ENCODE results near the gene RUSC2. TPM values are rescaled to one million over a fixed set of nuclear protein-coding genes. Genes with fewer than 3 reads are reported as not detected.
A peak's percentile ranks its signal among the peaks of the same experiment; 100 is the strongest.
"Not testable (repeated sequence)": the region's sequence is repeated elsewhere in the genome, so short reads cannot be mapped to it uniquely, and the experiment has no call there.

The RUSC2 gene
- total RNA-seq, 1 donor from 2014 or later = 116 TPM

DNA sequence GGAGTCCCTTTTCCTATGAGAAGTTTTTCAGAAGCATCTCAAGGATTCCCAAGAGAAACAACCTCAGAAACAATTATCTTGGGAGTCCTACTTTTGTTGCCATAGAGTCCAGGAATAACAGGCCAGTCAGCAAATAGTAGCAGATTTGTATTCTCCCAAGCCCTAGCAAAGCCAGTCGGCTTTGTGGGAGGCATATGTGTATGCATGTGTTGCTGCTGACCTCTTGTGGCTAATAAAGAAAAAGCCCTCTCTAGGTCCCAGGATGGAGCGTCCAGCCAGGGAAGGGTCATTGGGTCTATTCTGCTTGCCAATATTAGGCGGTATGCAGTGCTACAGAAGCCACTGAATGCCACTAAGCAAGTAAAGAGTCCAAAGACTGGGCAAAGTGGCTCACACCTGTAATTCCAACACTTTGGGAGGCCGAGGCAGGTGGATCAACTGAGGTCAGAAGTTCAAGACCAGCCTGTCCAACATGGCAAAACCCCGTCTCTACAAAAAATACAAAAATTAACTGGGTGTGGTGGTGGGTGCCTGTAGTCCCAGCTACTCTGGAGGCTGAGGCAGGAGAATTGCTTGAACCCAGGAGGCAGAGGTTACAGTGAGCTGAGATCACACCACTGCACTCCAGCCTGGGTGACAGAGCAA, 12.6 kb upstream of the RUSC2 start:
- not testable (repeated sequence) for H3K27me3 ChIP-seq, H3K4me1 ChIP-seq, H3K27ac ChIP-seq, H3K36me3 ChIP-seq, H3K4me3 ChIP-seq, H3K9me3 ChIP-seq
- DNase-seq (ENCODE audit: low spot score in 2 of 2) = peak in 1 of 2 donors; percentile 86
- TF ChIP-seq, protein P1, sequence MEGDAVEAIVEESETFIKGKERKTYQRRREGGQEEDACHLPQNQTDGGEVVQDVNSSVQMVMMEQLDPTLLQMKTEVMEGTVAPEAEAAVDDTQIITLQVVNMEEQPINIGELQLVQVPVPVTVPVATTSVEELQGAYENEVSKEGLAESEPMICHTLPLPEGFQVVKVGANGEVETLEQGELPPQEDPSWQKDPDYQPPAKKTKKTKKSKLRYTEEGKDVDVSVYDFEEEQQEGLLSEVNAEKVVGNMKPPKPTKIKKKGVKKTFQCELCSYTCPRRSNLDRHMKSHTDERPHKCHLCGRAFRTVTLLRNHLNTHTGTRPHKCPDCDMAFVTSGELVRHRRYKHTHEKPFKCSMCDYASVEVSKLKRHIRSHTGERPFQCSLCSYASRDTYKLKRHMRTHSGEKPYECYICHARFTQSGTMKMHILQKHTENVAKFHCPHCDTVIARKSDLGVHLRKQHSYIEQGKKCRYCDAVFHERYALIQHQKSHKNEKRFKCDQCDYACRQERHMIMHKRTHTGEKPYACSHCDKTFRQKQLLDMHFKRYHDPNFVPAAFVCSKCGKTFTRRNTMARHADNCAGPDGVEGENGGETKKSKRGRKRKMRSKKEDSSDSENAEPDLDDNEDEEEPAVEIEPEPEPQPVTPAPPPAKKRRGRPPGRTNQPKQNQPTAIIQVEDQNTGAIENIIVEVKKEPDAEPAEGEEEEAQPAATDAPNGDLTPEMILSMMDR (IDR thresholded peaks at IDR 0.05) = peak; percentile 85 to 86 (median 85)
- intact Hi-C loops (cut with DNase I) = loop anchor here (1.0 to 10.0 kb wide), 5 partner anchors 70 to 583 kb away; partner anchors contain the start of gene UNC13B

DNA sequence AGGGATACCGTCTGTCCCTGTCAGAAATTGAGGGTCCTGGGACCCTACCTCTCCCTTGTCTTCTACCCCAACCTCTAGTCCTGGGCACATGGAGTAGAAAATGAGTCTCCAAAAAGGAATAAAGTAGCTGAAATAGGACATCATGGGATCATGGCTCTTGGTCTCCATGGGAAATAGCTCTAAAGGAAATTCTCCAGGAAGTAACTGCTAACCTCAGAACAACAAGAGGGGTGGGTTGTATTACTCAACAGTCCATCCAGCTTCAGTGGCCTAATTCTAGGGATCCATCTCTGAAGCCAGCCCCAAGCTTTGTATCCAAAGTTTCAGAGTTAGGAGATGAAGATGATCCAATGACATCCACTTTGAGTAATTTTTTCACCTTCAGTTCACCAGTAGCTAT, 11.0 kb upstream of the RUSC2 start:
- H3K9me3 ChIP-seq = no peaks in the 10 kb centered on the region
- DNase-seq (ENCODE audit: low spot score in 2 of 2) = no peak
- H3K27me3 ChIP-seq = no peaks in the 10 kb centered on the region
- H3K36me3 ChIP-seq = no peaks in the 10 kb centered on the region
- H3K27ac ChIP-seq = no peak overlapping the region
- H3K4me1 ChIP-seq = no peaks in the 10 kb centered on the region
- H3K4me3 ChIP-seq = no peak overlapping the region
- intact Hi-C loops (cut with DNase I) = loop anchor here (5.0 to 10.0 kb wide), 4 partner anchors 72 to 584 kb away; partner anchors contain the start of gene UNC13B
- TF ChIP-seq, protein P1 (IDR thresholded peaks at IDR 0.05) = no peak

DNA sequence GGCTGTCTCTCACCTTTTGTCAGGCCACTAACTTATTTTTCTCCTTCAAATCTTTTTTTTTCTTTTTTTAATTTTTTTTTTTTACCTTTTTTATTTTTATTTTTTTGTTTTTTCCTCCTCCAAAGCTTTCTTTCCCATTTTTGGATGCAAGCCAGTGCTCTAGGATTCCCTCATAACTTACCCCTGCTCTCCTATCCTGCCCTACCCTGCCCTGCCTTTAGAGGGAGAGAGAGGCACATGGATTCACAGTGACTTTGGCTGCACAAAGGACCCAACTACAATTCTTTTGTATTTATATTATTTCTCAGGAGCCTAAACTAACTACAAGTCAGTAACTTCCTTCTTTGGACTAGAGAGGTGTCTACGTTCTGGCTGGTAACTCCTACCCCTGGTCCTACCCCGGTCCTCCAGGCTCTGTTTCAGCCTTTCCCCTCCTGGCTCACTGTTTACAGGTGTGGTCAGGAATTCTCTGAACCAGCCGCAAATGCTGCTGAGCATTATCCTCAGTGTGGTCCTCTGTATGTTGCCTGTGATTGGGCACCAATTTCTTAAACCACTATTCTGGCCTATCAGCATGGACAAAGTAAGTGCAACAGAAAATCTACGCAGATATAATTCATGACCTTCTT, 8.4 kb upstream of the RUSC2 start:
- intact Hi-C loops (cut with DNase I) = loop anchor here (1.0 to 10.0 kb wide), 2 partner anchors 73 to 243 kb away; no protein-coding TSS in a partner anchor
- Histone ChIP-seq H3K27me3 (no peaks in the 10 kb centered on the region), H3K9me3 (no peaks in the 10 kb centered on the region), H3K4me3 (no peak overlapping the region), H3K4me1 (no peaks in the 10 kb centered on the region), H3K36me3 (no peaks in the 10 kb centered on the region), H3K27ac (peak overlapping the region in 1 of 2 donors; percentile 49)
- peak in 1 of 2 donors; percentile 76 for DNase-seq (ENCODE audit: low spot score in 2 of 2)
- TF ChIP-seq, protein P1 (IDR thresholded peaks at IDR 0.05) = peak; percentile 53 to 68 (median 65)

DNA sequence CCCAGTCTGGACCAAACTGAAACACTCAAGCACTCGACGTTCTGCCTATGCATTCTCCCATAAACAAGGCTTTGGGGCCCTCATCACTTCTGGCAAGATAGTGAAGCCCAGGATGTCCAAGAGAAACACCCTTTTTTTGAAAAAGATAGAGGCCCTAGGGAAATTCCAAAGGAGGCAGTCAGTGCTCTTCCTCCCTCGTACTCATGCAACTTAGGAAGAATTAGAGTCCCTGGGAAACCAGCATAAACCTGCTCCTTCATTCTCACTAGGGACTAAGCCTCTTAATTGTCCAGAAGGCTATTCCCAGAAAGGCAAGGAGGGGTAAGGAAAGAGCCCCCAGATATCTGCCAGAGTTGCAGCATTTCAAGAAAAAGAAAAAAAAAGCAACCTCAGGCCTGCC, 7.8 kb upstream of the RUSC2 start:
- intact Hi-C loops (cut with DNase I) = loop anchor here (10.0 kb wide), 1 partner anchor 243 kb away; no protein-coding TSS in a partner anchor

DNA sequence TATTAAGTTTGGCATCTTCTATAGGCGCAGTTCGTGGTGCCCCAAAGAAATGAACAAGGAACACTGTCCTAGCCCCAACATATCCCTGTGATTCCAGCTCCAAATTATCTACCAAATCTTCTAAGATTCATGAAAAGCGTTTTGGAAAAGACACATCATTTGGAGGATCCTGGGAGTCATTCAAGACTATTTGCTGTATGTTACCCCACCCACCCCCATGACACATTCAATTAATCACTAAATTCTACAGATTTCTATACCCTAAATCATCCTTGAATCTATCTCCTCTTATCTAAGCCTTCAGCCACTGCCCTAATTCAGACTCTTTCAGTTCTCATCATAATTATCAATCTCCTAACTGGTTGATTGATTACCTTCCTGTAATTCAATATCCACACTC, 5.5 kb upstream of the RUSC2 start:
- Histone ChIP-seq H3K27me3 (no peaks in the 10 kb centered on the region), H3K27ac (no peak overlapping the region), H3K9me3 (no peaks in the 10 kb centered on the region), H3K36me3 (no peaks in the 10 kb centered on the region), H3K4me1 (no peaks in the 10 kb centered on the region), H3K4me3 (no peak overlapping the region)
- intact Hi-C loops (cut with DNase I) = loop anchor here (10.0 kb wide), 1 partner anchor 240 kb away; no protein-coding TSS in a partner anchor
- TF ChIP-seq, protein P1 (IDR thresholded peaks at IDR 0.05) = no peak
- no peak for DNase-seq (ENCODE audit: low spot score in 2 of 2)

More for the DNA sequence above, 7.8 kb upstream of the RUSC2 start:
- TF ChIP-seq, protein P1 (IDR thresholded peaks at IDR 0.05) = no peak
- Histone ChIP-seq H3K4me1 (no peaks in the 10 kb centered on the region), H3K4me3 (no peak overlapping the region), H3K27ac (peak overlapping the region in 1 of 2 donors; percentile 49), H3K36me3 (no peaks in the 10 kb centered on the region), H3K27me3 (no peaks in the 10 kb centered on the region), H3K9me3 (no peaks in the 10 kb centered on the region)
- DNase-seq (ENCODE audit: low spot score in 2 of 2) = no peak
